HepG2 (cell line): ENCODE data around the gene KIF25. TPM values are rescaled to one million over a fixed set of nuclear protein-coding genes. Genes with fewer than 3 reads are reported as not detected.

Experiments used
- ATAC-seq: fragments of 200-7000 bp; cut with Tn5 transposase; 3 replicates; pipeline ENCODE4 v1.9.1; 2020; ENCODE audit warnings: mild to moderate bottlenecking, moderate library complexity
- BruUV-seq: library from RNA; stranded (reverse); fragments of 400-500 nt; replicated peaks from 2 replicates; lab custom pipeline; 2021; lab: Mats Ljungman, UMichigan
- CTCF ChIA-PET: fragments of 300-600 bp; formaldehyde crosslinking; extraction: SDS; loops from one replicate; lab custom pipeline; 2021; ENCODE audit warnings: low total read pairs, inconsistent platforms, low intra/inter-chr PET ratio; lab: Yijun Ruan, JAX
- POLR2A ChIA-PET: fragments of 350-600 bp; sonication (Branson Sonifier 250); formaldehyde crosslinking; loops from one replicate; lab custom pipeline; 2020; ENCODE audit warnings: antibody characterized with exemption, inconsistent platforms; lab: Yijun Ruan, JAX
- DNase-seq: peaks from one replicate; pipeline ENCODE4 v3.0.0-alpha.2; 2015; ENCODE audit warnings: low spot score
- FAIRE-seq: peaks from 3 replicates; lab custom pipeline; 2011; peaks lifted over from hg19 to GRCh38; lab: Jason Lieb, UNC
- H2AFZ ChIP-seq: one replicate; pipeline ENCODE4 v1.6.1; 2011; ENCODE audit warnings: low read length, inconsistent platforms
- H3K27ac ChIP-seq: fragments of 300-600 bp; 3 replicates; pipeline ENCODE4 v1.8.0; 2011; ENCODE audit warnings: mixed run types, mild to moderate bottlenecking, mixed read lengths, low read length, inconsistent platforms; ENCODE audit not compliant: insufficient read depth; ENCODE audit errors: extremely low read length
- H3K27me3 ChIP-seq, 2 experiments: fragments of 200-600 bp in 1 of 2; 2 replicates in 1 of 2; 3 replicates in 1 of 2; pipeline versions ENCODE4 v1.6.0 to v1.8.0; 2011; ENCODE audit warnings: low read length in 2 of 2, mild to moderate bottlenecking in 2 of 2, moderate library complexity in 2 of 2, inconsistent platforms in 1 of 2; ENCODE audit not compliant: insufficient read depth in 2 of 2, control insufficient read depth in 1 of 2
- H3K36me3 ChIP-seq, 2 experiments: fragments of 200-600 bp in 1 of 2; replicated peaks in 1 of 2; 2 replicates in 1 of 2; 3 replicates in 1 of 2; pipeline versions ENCODE4 v1.5.1 to v1.8.0; 2011; ENCODE audit warnings: low read length in 2 of 2, inconsistent platforms in 1 of 2; ENCODE audit not compliant: insufficient read depth in 2 of 2, control insufficient read depth in 1 of 2
- H3K4me1 ChIP-seq: 2 replicates; pipeline ENCODE4 v1.5.1; 2012; ENCODE audit warnings: low read length, inconsistent platforms; ENCODE audit not compliant: insufficient read depth
- H3K4me2 ChIP-seq: 2 replicates; pipeline ENCODE4 v1.6.0; 2011; ENCODE audit warnings: low read depth, low read length, inconsistent platforms
- H3K4me3 ChIP-seq, 3 experiments: fragments of 200-600 bp in 1 of 3; sonication (generic), shearing (Covaris generic) in 1 of 3; replicated peaks in 1 of 3; 2 replicates each; pipeline ENCODE4 v1.5.1; 2011 to 2016; ENCODE audit warnings: low read length in 3 of 3, inconsistent platforms in 2 of 3, low read depth in 2 of 3, mild to moderate bottlenecking in 2 of 3, control low read depth in 1 of 3, mixed read lengths in 1 of 3; ENCODE audit not compliant: insufficient read depth in 1 of 3
- H3K79me2 ChIP-seq: one replicate; pipeline ENCODE4 v1.6.1; 2011; ENCODE audit warnings: low read length, inconsistent platforms; ENCODE audit not compliant: insufficient read depth
- H3K9ac ChIP-seq: 2 replicates; pipeline ENCODE4 v1.6.0; 2011; ENCODE audit warnings: mild to moderate bottlenecking, low read depth, low read length, inconsistent platforms; ENCODE audit not compliant: insufficient read depth
- H3K9me3 ChIP-seq: 2 replicates; pipeline ENCODE4 v1.5.1; 2012; ENCODE audit warnings: mild to moderate bottlenecking, low read length
- H4K20me1 ChIP-seq: 2 replicates; pipeline ENCODE4 v1.6.0; 2011; ENCODE audit warnings: inconsistent platforms, mild to moderate bottlenecking, low read length, moderate library complexity; ENCODE audit not compliant: insufficient read depth
- AFF4 ChIP-seq: sonication (generic); formaldehyde crosslinking; IDR thresholded peaks from 2 replicates; pipeline ENCODE4 v1.4.0; 2020; ENCODE audit warnings: missing genetic modification reagents
- ESRRA ChIP-seq: sonication (generic); formaldehyde crosslinking; IDR thresholded peaks from 2 replicates; pipeline ENCODE4 v1.5.1; 2020; ENCODE audit warnings: mild to moderate bottlenecking, low read depth, missing genetic modification reagents
- KDM6A ChIP-seq: IDR thresholded peaks from 2 replicates; pipeline ENCODE4 v1.6.1; 2016; ENCODE audit warnings: low read depth
- NFE2L2 ChIP-seq: fragments of 150-350 bp; IDR thresholded peaks from 2 replicates; pipeline ENCODE4 v1.6.1; 2014; ENCODE audit warnings: low read length
- RBAK ChIP-seq: sonication (generic); formaldehyde crosslinking; IDR thresholded peaks from 2 replicates; pipeline ENCODE4 v1.5.1; 2020; ENCODE audit warnings: mild to moderate bottlenecking, missing genetic modification reagents
- ZBTB4 ChIP-seq: sonication (generic); formaldehyde crosslinking; IDR thresholded peaks from 2 replicates; pipeline ENCODE4 v1.4.0; 2020; ENCODE audit warnings: missing genetic modification reagents, mild to moderate bottlenecking, borderline replicate concordance
- ZNF17 ChIP-seq: sonication (generic); formaldehyde crosslinking; IDR thresholded peaks from 2 replicates; pipeline ENCODE4 v1.5.0; 2020; ENCODE audit warnings: mild to moderate bottlenecking, missing genetic modification reagents
- ZNF367 ChIP-seq: sonication (generic); formaldehyde crosslinking; IDR thresholded peaks from 2 replicates; pipeline ENCODE4 v1.4.0; 2020; ENCODE audit warnings: missing genetic modification reagents, borderline replicate concordance
- ZNF501 ChIP-seq: sonication (generic); formaldehyde crosslinking; IDR thresholded peaks from 2 replicates; pipeline ENCODE4 v1.5.1; 2020; ENCODE audit warnings: mild to moderate bottlenecking, moderate library complexity, missing genetic modification reagents
- ZNF503 ChIP-seq: sonication (generic); formaldehyde crosslinking; IDR thresholded peaks from 2 replicates; pipeline ENCODE4 v1.4.0; 2020; ENCODE audit warnings: missing genetic modification reagents
- ZNF709 ChIP-seq: sonication (generic); formaldehyde crosslinking; IDR thresholded peaks from 2 replicates; pipeline ENCODE4 v1.5.0; 2020; ENCODE audit warnings: mild to moderate bottlenecking, missing genetic modification reagents
- WGBS: methylation state at CpG from one replicate; pipeline ENCODE4 v1.1.6; 2017; ENCODE audit warnings: low lambda C conversion rate; 5-methylcytosine and 5-hydroxymethylcytosine counted together
- in situ Hi-C: cut with HindIII; loops from 2 replicates; pipeline ENCODE4 v1.10.0; 2017; ENCODE audit warnings: low pct_unique_long_range_greater_than_20kb; ENCODE audit not compliant: extremely low pct_ligation_motif_present
- intact Hi-C: fragments of 100-400 bp; cut with micrococcal nuclease; formaldehyde crosslinking; loops from one replicate; pipeline ENCODE4 v1.10.0; 2022; ENCODE audit not compliant: unreplicated experiment
- polyA plus RNA-seq, 8 experiments: library from polyadenylated mRNA; depleted of rRNA in 3 of 8; stranded (reverse) in 7 of 8; unstranded in 1 of 8; fragments of >200 nt; fragmentation: Illumina TruSeq in 4 of 8; extraction: Trizol in 4 of 8; gene quantifications; 2 replicates each; pipeline versions ENCODE4 v1.2.1 to v1.2.3, GENCODE V29; 2011 to 2016; ENCODE audit warnings: low read depth in 4 of 8, missing spikeins in 1 of 8, mixed read lengths in 1 of 8; ENCODE audit not compliant: insufficient read depth in 1 of 8
- total RNA-seq, 5 experiments: library from RNA; depleted of rRNA; stranded (reverse); fragments of >200 nt; fragmentation: Illumina TruSeq; extraction: Trizol; gene quantifications; 2 replicates each; pipeline ENCODE4 v1.2.3, GENCODE V29; 2016; ENCODE audit warnings: low read depth in 1 of 5
- TF ChIP-seq, protein P1 (sequence below): sonication (generic); formaldehyde crosslinking; IDR thresholded peaks from 2 replicates; pipeline ENCODE4 v1.4.0; 2020; ENCODE audit warnings: missing genetic modification reagents, borderline replicate concordance

Gene KIF25
- total and polyA plus RNA-seq, 2 of the 13 experiments (the other 11 are each of a cell fraction or from before 2014, with no cell fraction given) = not detected

GRCh38 chr6:168005796-168006195, 8.3 kb downstream of the KIF25 start:
- Histone ChIP-seq H3K27me3 (peaks cover 0 to 22% of the 10 kb centered on the region in 2 experiments; a peak in 4 of 5 replicates), H3K9me3 (peaks cover 6% of the 10 kb centered on the region), H3K4me2 (no peak overlapping the region), H3K9ac (no peak overlapping the region), H3K79me2 (no peaks in the 10 kb centered on the region), H3K4me3 (no peak overlapping the region), H3K4me1 (no peaks in the 10 kb centered on the region), H4K20me1 (no peaks in the 10 kb centered on the region), H2AFZ (no peak overlapping the region), H3K36me3 (no peaks in the 10 kb centered on the region), H3K27ac (no peak overlapping the region)
- in situ Hi-C loops (no loop called here), intact Hi-C loops (no loop called here)
- no peak for DNase-seq
- ChIA-PET CTCF (no interaction called here), POLR2A (no interaction called here)
- FAIRE-seq = no peak
- ATAC-seq = no peak
- 69% methylated on average over 6 of the region's 6 CpGs for WGBS
- BruUV-seq = no TSS peak
- TF ChIP-seq ZNF501 (CRISPR knock-in tag) (no peak), ZNF17 (CRISPR knock-in tag) (no peak), ZBTB4 (no peak), ZNF709 (CRISPR knock-in tag) (no peak), ESRRA (CRISPR knock-in tag) (no peak), AFF4 (CRISPR knock-in tag) (no peak), KDM6A (CRISPR knock-in tag) (no peak), RBAK (CRISPR knock-in tag) (no peak), ZNF367 (CRISPR knock-in tag) (no peak), NFE2L2 (no peak), ZNF503 (no peak)
- TF ChIP-seq, protein P1, sequence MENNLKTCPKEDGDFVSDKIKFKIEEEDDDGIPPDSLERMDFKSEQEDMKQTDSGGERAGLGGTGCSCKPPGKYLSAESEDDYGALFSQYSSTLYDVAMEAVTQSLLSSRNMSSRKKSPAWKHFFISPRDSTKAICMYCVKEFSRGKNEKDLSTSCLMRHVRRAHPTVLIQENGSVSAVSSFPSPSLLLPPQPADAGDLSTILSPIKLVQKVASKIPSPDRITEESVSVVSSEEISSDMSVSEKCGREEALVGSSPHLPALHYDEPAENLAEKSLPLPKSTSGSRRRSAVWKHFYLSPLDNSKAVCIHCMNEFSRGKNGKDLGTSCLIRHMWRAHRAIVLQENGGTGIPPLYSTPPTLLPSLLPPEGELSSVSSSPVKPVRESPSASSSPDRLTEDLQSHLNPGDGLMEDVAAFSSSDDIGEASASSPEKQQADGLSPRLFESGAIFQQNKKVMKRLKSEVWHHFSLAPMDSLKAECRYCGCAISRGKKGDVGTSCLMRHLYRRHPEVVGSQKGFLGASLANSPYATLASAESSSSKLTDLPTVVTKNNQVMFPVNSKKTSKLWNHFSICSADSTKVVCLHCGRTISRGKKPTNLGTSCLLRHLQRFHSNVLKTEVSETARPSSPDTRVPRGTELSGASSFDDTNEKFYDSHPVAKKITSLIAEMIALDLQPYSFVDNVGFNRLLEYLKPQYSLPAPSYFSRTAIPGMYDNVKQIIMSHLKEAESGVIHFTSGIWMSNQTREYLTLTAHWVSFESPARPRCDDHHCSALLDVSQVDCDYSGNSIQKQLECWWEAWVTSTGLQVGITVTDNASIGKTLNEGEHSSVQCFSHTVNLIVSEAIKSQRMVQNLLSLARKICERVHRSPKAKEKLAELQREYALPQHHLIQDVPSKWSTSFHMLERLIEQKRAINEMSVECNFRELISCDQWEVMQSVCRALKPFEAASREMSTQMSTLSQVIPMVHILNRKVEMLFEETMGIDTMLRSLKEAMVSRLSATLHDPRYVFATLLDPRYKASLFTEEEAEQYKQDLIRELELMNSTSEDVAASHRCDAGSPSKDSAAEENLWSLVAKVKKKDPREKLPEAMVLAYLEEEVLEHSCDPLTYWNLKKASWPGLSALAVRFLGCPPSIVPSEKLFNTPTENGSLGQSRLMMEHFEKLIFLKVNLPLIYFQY (CRISPR knock-in tag) = no peak
